Adrenal gland (tissue), 5 donors: ENCODE data around the gene WDR59.

Source experiments
- POLR2A ChIP-seq, 2 donors: fragments of 450-650 bp; IDR thresholded peaks; one replicate each; pipeline ENCODE4 v1.6.1; 2017; ENCODE audit warnings: antibody characterized with exemption in 2 of 2, mild to moderate bottlenecking in 2 of 2, moderate library complexity in 1 of 2
- TF ChIP-seq, protein P1 (sequence below), 6 experiments: fragments of 450-650 bp in 4 of 6; fragments of 200-600 bp in 2 of 6; sonication (generic) in 1 of 6; IDR thresholded peaks; 1 replicate in 5 of 6; 2 replicates in 1 of 6; pipeline versions ENCODE4 v1.5.1 to v1.8.0; 2016 to 2021; ENCODE audit warnings: antibody characterized with exemption in 6 of 6, mild to moderate bottlenecking in 2 of 6, moderate library complexity in 1 of 6
- donor health status: DM: no; HTN: no; CAD: no.

- TF ChIP-seq, protein P1, sequence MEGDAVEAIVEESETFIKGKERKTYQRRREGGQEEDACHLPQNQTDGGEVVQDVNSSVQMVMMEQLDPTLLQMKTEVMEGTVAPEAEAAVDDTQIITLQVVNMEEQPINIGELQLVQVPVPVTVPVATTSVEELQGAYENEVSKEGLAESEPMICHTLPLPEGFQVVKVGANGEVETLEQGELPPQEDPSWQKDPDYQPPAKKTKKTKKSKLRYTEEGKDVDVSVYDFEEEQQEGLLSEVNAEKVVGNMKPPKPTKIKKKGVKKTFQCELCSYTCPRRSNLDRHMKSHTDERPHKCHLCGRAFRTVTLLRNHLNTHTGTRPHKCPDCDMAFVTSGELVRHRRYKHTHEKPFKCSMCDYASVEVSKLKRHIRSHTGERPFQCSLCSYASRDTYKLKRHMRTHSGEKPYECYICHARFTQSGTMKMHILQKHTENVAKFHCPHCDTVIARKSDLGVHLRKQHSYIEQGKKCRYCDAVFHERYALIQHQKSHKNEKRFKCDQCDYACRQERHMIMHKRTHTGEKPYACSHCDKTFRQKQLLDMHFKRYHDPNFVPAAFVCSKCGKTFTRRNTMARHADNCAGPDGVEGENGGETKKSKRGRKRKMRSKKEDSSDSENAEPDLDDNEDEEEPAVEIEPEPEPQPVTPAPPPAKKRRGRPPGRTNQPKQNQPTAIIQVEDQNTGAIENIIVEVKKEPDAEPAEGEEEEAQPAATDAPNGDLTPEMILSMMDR (IDR thresholded peaks at IDR 0.05), result no peak
- no peak for TF ChIP-seq POLR2A (IDR thresholded peaks at IDR 0.05)
Measured at GRCh38 chr16:75022567-75022966, 37.6 kb upstream of the WDR59 start.
